Epithelial cell of proximal tubule (primary cell): ENCODE measurements around the gene DRC1. TPM values are rescaled to one million over a fixed set of nuclear protein-coding genes. Genes with fewer than 3 reads are reported as not detected.

Experiments
- DNase-seq: peaks from one replicate; pipeline ENCODE4 v3.0.0-alpha.2; 2011; ENCODE audit warnings: low read depth
- H3K4me3 ChIP-seq: 2 replicates; pipeline ENCODE4 v1.5.1; 2011; ENCODE audit warnings: low read depth, mild to moderate bottlenecking, low read length
- total RNA-seq: library from RNA; depleted of rRNA; stranded (reverse); fragments of >200 nt; gene quantifications from 2 replicates; pipeline ENCODE4 v1.2.3, GENCODE V29; 2015
- TF ChIP-seq, protein P1 (sequence below): conservative IDR thresholded peaks from 2 replicates; pipeline ENCODE4 v1.5.1; 2012; ENCODE audit warnings: low read depth, mild to moderate bottlenecking, low read length

DRC1 gene
- total RNA-seq, 1 donor from 2014 or later, result not detected

DNA sequence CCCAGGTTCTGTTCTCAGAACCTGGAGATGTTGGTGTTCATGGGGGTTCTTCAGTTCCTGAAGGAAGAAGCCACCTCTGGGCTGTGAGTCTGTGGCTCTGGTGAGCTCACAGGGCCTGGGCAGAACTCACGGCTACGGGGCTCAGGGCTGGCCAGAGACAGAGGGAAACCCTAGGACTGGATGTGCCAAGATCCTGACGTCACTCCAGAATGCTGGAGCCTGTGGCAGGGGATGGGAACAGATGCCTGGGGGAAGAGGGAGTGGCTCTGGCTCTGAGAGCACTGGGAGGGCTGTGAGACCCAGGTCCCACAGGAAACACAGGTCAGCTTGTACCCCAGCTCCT lies 76.2 kb downstream of the DRC1 start, which contains the start of gene OTOF:
TSS of gene OTOF (minus strand) at position 214 of the 343 bp plus-strand sequence.
- TF ChIP-seq, protein P1, sequence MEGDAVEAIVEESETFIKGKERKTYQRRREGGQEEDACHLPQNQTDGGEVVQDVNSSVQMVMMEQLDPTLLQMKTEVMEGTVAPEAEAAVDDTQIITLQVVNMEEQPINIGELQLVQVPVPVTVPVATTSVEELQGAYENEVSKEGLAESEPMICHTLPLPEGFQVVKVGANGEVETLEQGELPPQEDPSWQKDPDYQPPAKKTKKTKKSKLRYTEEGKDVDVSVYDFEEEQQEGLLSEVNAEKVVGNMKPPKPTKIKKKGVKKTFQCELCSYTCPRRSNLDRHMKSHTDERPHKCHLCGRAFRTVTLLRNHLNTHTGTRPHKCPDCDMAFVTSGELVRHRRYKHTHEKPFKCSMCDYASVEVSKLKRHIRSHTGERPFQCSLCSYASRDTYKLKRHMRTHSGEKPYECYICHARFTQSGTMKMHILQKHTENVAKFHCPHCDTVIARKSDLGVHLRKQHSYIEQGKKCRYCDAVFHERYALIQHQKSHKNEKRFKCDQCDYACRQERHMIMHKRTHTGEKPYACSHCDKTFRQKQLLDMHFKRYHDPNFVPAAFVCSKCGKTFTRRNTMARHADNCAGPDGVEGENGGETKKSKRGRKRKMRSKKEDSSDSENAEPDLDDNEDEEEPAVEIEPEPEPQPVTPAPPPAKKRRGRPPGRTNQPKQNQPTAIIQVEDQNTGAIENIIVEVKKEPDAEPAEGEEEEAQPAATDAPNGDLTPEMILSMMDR, result no peak
- DNase-seq, result no peak

DNA sequence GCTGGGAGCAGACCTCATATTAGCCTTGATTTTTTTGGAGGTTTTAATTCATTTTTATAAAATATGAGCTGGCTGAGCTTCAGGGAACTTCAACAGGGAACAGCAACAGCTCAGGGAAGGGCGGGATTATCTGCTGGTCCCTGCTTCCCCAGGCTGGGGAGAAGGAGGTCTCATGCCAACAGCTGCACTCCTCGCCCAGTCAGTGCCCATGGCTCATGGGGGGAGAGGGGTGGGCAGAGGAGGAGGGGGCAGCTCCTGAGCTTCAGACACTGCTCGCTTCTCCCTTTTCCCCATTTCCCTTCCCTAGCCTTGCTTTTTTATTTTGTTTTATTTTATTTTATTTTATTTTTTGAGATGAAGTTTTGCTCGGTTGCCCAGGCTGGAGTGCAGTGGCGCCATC lies 76.6 kb downstream of the DRC1 start:
- H3K4me3 ChIP-seq, result no peak overlapping the region
- DNase-seq, result no peak
- TF ChIP-seq, protein P1, result no peak

More for the DNA sequence above, 76.2 kb downstream of the DRC1 start, which contains the start of gene OTOF:
- no peak within 1 kb of the TSS for H3K4me3 ChIP-seq

DNA sequence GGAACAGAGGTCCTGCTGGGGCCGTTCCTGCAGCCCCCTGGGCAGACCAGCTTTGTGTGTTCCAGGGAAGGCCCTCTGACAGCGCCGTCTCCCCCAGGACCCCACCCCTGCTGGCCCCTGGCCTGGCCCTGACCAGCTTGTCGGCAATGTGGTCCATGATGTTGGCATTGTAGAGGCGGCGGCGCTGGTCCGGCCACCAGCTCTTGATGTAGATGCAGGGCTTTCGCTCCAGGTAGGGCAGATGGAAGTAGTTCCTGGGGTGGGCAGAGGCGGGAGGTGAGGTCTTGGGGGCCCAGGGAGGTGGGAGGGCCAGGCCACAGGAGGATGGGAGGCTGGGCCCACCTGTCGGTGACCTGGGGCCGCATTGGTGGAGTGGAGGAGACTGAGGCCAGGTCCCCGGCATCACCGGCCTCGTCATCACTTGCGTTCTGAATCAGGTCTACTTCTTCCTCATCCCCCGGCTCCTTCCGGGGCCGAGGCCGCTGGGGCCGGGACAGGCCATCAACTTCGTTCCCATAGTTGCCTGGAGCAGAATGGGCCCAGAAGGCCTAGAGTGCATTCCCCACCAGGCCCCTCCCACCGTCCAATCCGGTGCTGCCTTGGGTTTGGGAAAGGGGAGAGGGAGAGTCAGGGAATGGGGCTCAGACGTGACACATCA lies 77.5 kb downstream of the DRC1 start:
- H3K4me3 ChIP-seq, result no peak overlapping the region
- no peak for DNase-seq
- TF ChIP-seq, protein P1, result no peak

DNA sequence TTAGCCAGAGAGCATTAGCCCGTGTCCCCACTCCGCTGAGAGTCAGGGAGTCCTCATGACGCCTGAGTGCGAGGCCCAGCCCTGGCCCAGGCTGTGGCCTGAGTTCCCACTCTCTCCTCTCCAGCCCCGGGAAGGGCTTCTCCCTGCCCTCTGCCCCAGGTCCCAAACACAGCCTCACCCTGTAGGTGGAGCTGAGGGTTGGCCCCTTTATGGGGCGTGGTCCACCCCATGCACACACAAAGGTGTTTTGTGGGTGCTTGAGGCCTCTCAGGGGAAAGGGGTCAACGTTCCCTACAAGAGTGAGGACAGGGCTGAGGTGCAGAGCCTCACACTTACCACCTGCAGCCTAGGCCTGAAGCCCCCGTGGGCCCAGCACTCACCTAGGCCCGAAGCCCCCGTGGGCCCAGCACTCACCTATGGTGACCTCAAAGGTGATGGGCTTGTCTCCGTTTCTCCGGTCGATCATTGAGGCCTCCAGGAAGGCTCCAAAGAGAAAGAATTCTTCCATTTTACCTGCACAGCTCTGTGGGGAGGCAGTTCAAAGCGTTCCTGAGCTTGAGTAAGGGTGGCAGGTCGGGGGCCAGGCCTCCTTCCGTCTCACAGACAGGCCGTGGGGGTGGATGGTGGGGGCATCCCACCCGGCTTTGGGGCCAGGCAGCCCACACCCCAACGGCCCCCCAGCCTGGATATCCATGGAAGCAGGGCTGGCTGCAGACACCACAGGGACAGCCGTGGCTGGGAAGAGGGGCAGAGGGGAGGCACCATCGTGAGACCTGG lies 78.3 kb downstream of the DRC1 start:
- no peak for DNase-seq
- no peak overlapping the region for H3K4me3 ChIP-seq
- TF ChIP-seq, protein P1, result no peak

DNA sequence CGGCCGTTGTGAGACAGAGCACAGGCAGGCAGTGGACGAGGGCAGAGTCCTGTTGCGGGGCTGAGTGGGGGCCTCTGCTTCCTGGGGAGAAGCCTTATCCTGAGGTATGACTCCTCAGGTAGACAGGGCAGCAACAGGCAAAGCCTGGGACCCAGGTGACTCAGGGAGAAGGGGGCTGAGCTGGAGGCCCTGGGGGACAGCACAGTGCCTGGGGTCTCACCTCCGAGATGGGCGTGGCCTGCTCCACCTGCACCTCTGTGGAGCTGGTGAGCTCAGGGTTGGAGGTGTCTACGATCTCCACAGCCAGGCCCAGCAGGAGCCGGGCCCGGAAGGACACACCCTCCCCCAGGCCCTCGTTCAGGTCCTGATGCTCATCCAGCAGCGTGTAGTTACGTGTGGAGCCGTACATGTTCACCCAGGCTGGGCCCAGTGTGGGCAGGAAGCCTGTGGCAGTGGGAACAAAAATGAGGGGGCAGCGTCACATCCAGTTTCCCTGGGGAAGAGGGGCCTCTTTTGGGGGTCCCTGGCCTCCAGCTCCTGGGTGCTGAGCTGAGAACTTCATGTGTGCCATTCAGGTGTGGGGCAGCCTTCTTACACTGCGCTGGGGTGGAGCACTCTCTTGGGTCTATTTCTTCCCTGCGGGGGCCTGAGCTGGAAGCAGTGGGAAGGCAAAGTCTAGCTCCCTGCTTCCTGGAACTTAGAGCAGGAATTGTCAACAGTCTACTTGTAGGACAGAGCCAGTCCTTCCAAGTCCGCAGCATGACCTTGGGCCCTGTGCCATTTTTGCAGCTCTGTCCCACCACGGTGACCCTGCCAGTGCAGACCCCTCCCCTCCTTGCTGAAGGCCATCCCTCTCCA lies 79.1 kb downstream of the DRC1 start:
- TF ChIP-seq, protein P1, result no peak
- no peak overlapping the region for H3K4me3 ChIP-seq
- DNase-seq, result no peak

DNA sequence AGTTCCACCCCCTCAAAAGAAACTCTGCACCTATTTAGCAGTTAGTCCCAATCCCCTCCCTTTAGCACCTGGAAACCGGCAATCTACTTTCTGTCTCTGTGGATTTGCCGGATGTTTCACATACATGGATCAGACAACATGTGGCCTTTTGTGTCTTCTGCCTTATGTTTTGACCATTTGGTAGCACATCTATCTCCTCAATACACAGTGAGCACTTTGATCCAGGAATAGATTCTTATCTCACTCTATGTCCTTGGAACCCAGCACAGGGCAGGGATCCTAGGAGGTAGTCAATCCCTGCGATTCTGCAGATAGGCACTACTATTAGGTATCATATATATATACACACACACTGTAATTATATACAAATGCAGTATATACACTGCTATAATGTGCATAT lies 80.0 kb downstream of the DRC1 start:
- TF ChIP-seq, protein P1, result no peak
- DNase-seq, result no peak
- no peak overlapping the region for H3K4me3 ChIP-seq
